SK-N-SH (cell line): ENCODE measurements around the gene ISOC2. TPM values are rescaled to one million over a fixed set of nuclear protein-coding genes. Genes with fewer than 3 reads are reported as not detected.

Source experiments
- CTCF ChIA-PET: fragments of 300-600, 350-600 bp; formaldehyde crosslinking; extraction: SDS; loops from one replicate; lab custom pipeline; 2021; lab: Yijun Ruan, JAX
- POLR2A ChIA-PET: fragments of 350-600 bp; sonication (Branson Sonifier 250); formaldehyde crosslinking; extraction: SDS; loops from one replicate; lab custom pipeline; 2020; ENCODE audit warnings: antibody characterized with exemption, inconsistent platforms; lab: Yijun Ruan, JAX
- DNase-seq: peaks from one replicate; pipeline ENCODE4 v3.0.0; 2012
- H2AFZ ChIP-seq: fragments of 200-600 bp; sonication (generic); 2 replicates; pipeline ENCODE4 v1.8.1; 2016; ENCODE audit warnings: antibody characterized with exemption, mild to moderate bottlenecking, low read depth
- H3F3A ChIP-seq: fragments of 200-600 bp; sonication (generic); replicated peaks from 2 replicates; pipeline ENCODE3; 2016; ENCODE audit warnings: antibody characterized with exemption, mild to moderate bottlenecking; ENCODE audit not compliant: insufficient read depth
- H3K27ac ChIP-seq, 2 experiments: fragments of 200-500 bp in 1 of 2; fragments of 200-600 bp in 1 of 2; sonication (Bioruptor generic) in 1 of 2; sonication (generic), shearing (Covaris generic) in 1 of 2; 2 replicates each; pipeline versions ENCODE4 v1.5.1 to v1.6.1; 2014 to 2016; ENCODE audit warnings: low read depth in 2 of 2, inconsistent platforms in 1 of 2, low read length in 1 of 2, mild to moderate bottlenecking in 1 of 2, mixed read lengths in 1 of 2
- H3K27me3 ChIP-seq: fragments of 200-600 bp; sonication (generic), shearing (Covaris generic); 2 replicates; pipeline ENCODE4 v1.6.1; 2016; ENCODE audit warnings: mixed run types; ENCODE audit not compliant: insufficient read depth
- H3K36me3 ChIP-seq, 2 experiments: fragments of 200-500 bp in 1 of 2; fragments of 200-600 bp in 1 of 2; sonication (Bioruptor generic) in 1 of 2; sonication (generic) in 1 of 2; replicated peaks in 1 of 2; 2 replicates each; pipeline versions ENCODE3 to v1.5.1; 2014 to 2016; ENCODE audit warnings: low read length in 1 of 2, mild to moderate bottlenecking in 1 of 2; ENCODE audit not compliant: insufficient read depth in 2 of 2, control insufficient read depth in 1 of 2
- H3K4me1 ChIP-seq, 2 experiments: fragments of 200-500 bp in 1 of 2; fragments of 200-600 bp in 1 of 2; sonication (Bioruptor generic) in 1 of 2; sonication (generic), shearing (Covaris generic) in 1 of 2; 2 replicates each; pipeline versions ENCODE4 v1.5.1 to v1.6.1; 2014 to 2016; ENCODE audit warnings: low read depth in 1 of 2, low read length in 1 of 2, mixed run types in 1 of 2; ENCODE audit not compliant: insufficient read depth in 2 of 2, control insufficient read depth in 1 of 2
- H3K4me2 ChIP-seq: fragments of 200-600 bp; sonication (generic), shearing (Covaris generic); 2 replicates; pipeline ENCODE4 v1.6.1; 2017; ENCODE audit warnings: mixed run types
- H3K4me3 ChIP-seq, 2 experiments: fragments of 200-500 bp in 1 of 2; fragments of 200-600 bp in 1 of 2; sonication (Bioruptor generic) in 1 of 2; sonication (generic), shearing (Covaris generic) in 1 of 2; 2 replicates each; pipeline versions ENCODE4 v1.5.1 to v1.8.1; 2014 to 2016; ENCODE audit warnings: low read depth in 2 of 2, inconsistent platforms in 1 of 2, low read length in 1 of 2, mild to moderate bottlenecking in 1 of 2, mixed read lengths in 1 of 2, moderate library complexity in 1 of 2
- H3K79me2 ChIP-seq: fragments of 200-600 bp; sonication (generic); 2 replicates; pipeline ENCODE4 v1.8.1; 2017; ENCODE audit warnings: mild to moderate bottlenecking; ENCODE audit not compliant: insufficient read depth
- H3K9ac ChIP-seq: fragments of 200-600 bp; sonication (generic); 2 replicates; pipeline ENCODE4 v1.6.1; 2017; ENCODE audit warnings: mixed run types
- H3K9me2 ChIP-seq: fragments of 200-600 bp; sonication (generic); 2 replicates; pipeline ENCODE4 v1.6.1; 2017; ENCODE audit warnings: mixed run types
- H3K9me3 ChIP-seq: fragments of 200-600 bp; sonication (generic); 2 replicates; pipeline ENCODE4 v1.6.1; 2017; ENCODE audit warnings: mixed run types, mild to moderate bottlenecking, moderate library complexity
- H4K20me1 ChIP-seq: fragments of 200-600 bp; sonication (generic); 2 replicates; pipeline ENCODE4 v1.6.1; 2017; ENCODE audit warnings: mild to moderate bottlenecking, mixed run types; ENCODE audit not compliant: insufficient read depth
- CHD2 ChIP-seq: fragments of 150-350 bp; IDR thresholded peaks from 2 replicates; pipeline ENCODE4 v1.6.1; 2018; ENCODE audit warnings: low read length; ENCODE audit not compliant: partially characterized antibody
- FOXM1 ChIP-seq: IDR thresholded peaks from 2 replicates; pipeline ENCODE4 v1.4.0; 2012; ENCODE audit warnings: low read depth, mild to moderate bottlenecking
- MXI1 ChIP-seq: IDR thresholded peaks from 2 replicates; pipeline ENCODE4 v1.6.1; 2012; ENCODE audit warnings: mild to moderate bottlenecking, low read depth, low read length, improper control_type of control experiment
- NFIC ChIP-seq: IDR thresholded peaks from 2 replicates; pipeline ENCODE4 v1.4.0; 2012; ENCODE audit warnings: borderline replicate concordance
- NRF1 ChIP-seq: IDR thresholded peaks from 2 replicates; pipeline ENCODE4 v1.6.1; 2012; ENCODE audit warnings: low read depth, mild to moderate bottlenecking, low read length
- POLR2AphosphoS5 ChIP-seq: IDR thresholded peaks from 2 replicates; pipeline ENCODE4 v1.6.1; 2012; ENCODE audit warnings: low read depth, low read length
- RXRA ChIP-seq: IDR thresholded peaks from 2 replicates; pipeline ENCODE4 v1.4.0; 2012; ENCODE audit warnings: low read depth, mild to moderate bottlenecking, borderline replicate concordance
- SMC3 ChIP-seq: IDR thresholded peaks from 2 replicates; pipeline ENCODE4 v1.6.1; 2012; ENCODE audit warnings: low read depth, low read length, improper control_type of control experiment
- TAF1 ChIP-seq: IDR thresholded peaks from 2 replicates; pipeline ENCODE4 v1.6.1; 2012; ENCODE audit warnings: low read depth, mild to moderate bottlenecking, low read length, moderate library complexity, borderline replicate concordance
- USF2 ChIP-seq: fragments of 150-350 bp; IDR thresholded peaks from 2 replicates; pipeline ENCODE4 v1.6.1; 2017; ENCODE audit warnings: antibody characterized with exemption, low read length, low read depth, borderline replicate concordance
- YY1 ChIP-seq: IDR thresholded peaks from 2 replicates; pipeline ENCODE4 v1.4.0; 2012; ENCODE audit warnings: low read depth, mild to moderate bottlenecking
- ZBTB33 ChIP-seq: IDR thresholded peaks from 2 replicates; pipeline ENCODE4 v1.4.0; 2012; ENCODE audit warnings: low read depth, borderline replicate concordance
- WGBS: methylation state at CpG from one replicate; pipeline ENCODE4 v1.1.6; 2017; ENCODE audit warnings: low lambda C conversion rate; 5-methylcytosine and 5-hydroxymethylcytosine counted together
- polyA plus RNA-seq, 3 experiments: library from polyadenylated mRNA; depleted of rRNA; stranded (reverse); fragments of >200 nt; gene quantifications; 2 replicates each; pipeline ENCODE4 v1.2.3, GENCODE V29; 2012
- TF ChIP-seq, protein P1 (sequence below): IDR thresholded peaks from 2 replicates; pipeline ENCODE4; 2012
- TF ChIP-seq, protein P2 (sequence below): fragments of 150-350 bp; IDR thresholded peaks from 2 replicates; pipeline ENCODE4 v1.6.1; 2016; ENCODE audit warnings: mild to moderate bottlenecking, low read depth, low read length
- TF ChIP-seq, protein P3 (sequence below): IDR thresholded peaks from 2 replicates; pipeline ENCODE4 v1.4.0; 2012; ENCODE audit warnings: low read depth, borderline replicate concordance
- TF ChIP-seq, protein P4 (sequence below): IDR thresholded peaks from 2 replicates; pipeline ENCODE4 v1.4.0; 2012; ENCODE audit warnings: low read depth
- TF ChIP-seq, protein P5 (sequence below): fragments of 200-600 bp; sonication (generic); IDR thresholded peaks from 2 replicates; pipeline ENCODE4 v1.6.1; 2017; ENCODE audit warnings: antibody characterized with exemption, mild to moderate bottlenecking, moderate library complexity

The ISOC2 gene
- polyA plus RNA-seq, 1 of the 3 experiments (the other 2 are of a cell fraction) = 65.4 TPM

- peak; percentile 24 for TF ChIP-seq POLR2AphosphoS5
- TF ChIP-seq, protein P1, sequence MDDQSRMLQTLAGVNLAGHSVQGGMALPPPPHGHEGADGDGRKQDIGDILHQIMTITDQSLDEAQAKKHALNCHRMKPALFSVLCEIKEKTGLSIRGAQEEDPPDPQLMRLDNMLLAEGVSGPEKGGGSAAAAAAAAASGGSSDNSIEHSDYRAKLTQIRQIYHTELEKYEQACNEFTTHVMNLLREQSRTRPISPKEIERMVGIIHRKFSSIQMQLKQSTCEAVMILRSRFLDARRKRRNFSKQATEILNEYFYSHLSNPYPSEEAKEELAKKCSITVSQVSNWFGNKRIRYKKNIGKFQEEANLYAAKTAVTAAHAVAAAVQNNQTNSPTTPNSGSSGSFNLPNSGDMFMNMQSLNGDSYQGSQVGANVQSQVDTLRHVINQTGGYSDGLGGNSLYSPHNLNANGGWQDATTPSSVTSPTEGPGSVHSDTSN = peak; percentile 67
- TF ChIP-seq, protein P2, sequence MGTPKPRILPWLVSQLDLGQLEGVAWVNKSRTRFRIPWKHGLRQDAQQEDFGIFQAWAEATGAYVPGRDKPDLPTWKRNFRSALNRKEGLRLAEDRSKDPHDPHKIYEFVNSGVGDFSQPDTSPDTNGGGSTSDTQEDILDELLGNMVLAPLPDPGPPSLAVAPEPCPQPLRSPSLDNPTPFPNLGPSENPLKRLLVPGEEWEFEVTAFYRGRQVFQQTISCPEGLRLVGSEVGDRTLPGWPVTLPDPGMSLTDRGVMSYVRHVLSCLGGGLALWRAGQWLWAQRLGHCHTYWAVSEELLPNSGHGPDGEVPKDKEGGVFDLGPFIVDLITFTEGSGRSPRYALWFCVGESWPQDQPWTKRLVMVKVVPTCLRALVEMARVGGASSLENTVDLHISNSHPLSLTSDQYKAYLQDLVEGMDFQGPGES = no peak
- TF ChIP-seq NFIC = peak; percentile 59; the same call in 1 of the 2 replicates
Observed at GRCh38 chr19:55486971-55487923, 25.8 kb upstream of the ISOC2 start (continued).

DNA sequence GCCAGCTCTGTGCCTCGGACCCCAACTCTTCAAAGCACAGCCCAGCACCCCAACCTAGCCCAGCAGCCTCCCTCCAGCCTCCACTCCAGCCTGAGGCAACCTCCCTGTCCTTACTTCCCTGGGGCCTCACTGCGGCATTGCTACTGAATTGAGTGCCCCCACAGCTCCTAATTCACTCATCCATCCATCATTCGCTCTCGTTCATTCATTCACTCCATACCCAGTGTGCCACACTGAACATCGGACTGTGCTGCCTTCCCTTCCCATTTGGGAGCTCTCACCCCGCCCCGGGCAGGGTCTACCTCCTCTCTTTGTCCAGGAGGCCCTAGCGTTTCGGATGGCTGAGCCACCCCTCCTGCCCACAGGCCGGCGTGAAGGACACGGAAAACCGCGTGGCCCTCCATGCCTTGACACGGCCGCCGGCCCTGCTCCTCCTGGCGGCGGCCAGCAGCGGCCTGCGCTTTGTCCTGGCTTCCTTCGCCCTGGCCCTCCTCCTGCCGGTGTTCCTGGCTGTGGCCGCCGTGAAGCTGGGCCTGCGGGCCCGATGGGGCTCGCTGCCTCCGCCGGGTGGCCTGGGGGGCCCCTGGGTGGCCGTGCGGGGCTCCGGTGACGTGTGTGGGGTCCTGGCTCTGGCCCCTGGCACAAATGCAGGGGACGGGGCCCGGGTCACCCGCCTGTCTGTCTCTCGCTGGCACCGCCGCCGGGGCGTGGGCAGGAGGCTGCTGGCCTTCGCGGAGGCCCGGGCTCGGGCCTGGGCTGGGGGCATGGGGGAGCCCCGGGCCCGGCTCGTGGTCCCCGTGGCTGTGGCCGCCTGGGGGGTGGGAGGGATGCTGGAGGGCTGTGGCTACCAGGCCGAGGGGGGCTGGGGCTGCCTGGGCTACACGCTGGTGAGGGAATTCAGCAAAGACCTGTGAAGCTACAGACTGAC, 24.9 kb upstream of the ISOC2 start:
- Histone ChIP-seq H3K4me1 (peaks cover 30 to 51% of the 10 kb centered on the region in 2 experiments; a peak in 3 of 4 replicates), H3K4me3 (peak overlapping the region; percentile 69 to 80)
- TF ChIP-seq, protein P3, sequence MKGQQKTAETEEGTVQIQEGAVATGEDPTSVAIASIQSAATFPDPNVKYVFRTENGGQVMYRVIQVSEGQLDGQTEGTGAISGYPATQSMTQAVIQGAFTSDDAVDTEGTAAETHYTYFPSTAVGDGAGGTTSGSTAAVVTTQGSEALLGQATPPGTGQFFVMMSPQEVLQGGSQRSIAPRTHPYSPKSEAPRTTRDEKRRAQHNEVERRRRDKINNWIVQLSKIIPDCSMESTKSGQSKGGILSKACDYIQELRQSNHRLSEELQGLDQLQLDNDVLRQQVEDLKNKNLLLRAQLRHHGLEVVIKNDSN = no peak
- TF ChIP-seq YY1 (no peak), RXRA (no peak), NRF1 (no peak), MXI1 (peak; percentile 69; the same call in 1 of the 2 replicates), SMC3 (no peak), FOXM1 (no peak), TAF1 (no peak), POLR2AphosphoS5 (peak; percentile 25; the same call in 1 of the 2 replicates), USF2 (no peak), CHD2 (no peak), ZBTB33 (no peak)
- TF ChIP-seq, protein P4, sequence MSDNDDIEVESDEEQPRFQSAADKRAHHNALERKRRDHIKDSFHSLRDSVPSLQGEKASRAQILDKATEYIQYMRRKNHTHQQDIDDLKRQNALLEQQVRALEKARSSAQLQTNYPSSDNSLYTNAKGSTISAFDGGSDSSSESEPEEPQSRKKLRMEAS = peak; percentile 89
- TF ChIP-seq, protein P5, sequence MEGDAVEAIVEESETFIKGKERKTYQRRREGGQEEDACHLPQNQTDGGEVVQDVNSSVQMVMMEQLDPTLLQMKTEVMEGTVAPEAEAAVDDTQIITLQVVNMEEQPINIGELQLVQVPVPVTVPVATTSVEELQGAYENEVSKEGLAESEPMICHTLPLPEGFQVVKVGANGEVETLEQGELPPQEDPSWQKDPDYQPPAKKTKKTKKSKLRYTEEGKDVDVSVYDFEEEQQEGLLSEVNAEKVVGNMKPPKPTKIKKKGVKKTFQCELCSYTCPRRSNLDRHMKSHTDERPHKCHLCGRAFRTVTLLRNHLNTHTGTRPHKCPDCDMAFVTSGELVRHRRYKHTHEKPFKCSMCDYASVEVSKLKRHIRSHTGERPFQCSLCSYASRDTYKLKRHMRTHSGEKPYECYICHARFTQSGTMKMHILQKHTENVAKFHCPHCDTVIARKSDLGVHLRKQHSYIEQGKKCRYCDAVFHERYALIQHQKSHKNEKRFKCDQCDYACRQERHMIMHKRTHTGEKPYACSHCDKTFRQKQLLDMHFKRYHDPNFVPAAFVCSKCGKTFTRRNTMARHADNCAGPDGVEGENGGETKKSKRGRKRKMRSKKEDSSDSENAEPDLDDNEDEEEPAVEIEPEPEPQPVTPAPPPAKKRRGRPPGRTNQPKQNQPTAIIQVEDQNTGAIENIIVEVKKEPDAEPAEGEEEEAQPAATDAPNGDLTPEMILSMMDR = peak; percentile 45
- TF ChIP-seq, all 33 proteins: peak for 4
- H4K20me1 ChIP-seq = no peaks in the 10 kb centered on the region
- peak overlapping the region; percentile 86 for H3K9ac ChIP-seq
- H3K79me2 ChIP-seq = peaks cover 14% of the 10 kb centered on the region; the same call in 1 of the 2 replicates
- H3K9me3 ChIP-seq = no peaks in the 10 kb centered on the region
- POLR2A ChIA-PET = interaction anchor here (0.5 to 2.3 kb wide), 6 partner anchors 10 to 160 kb away, joined by 3 to 11 read pairs (median 6); partner anchors contain the start of genes UBE2S and ZNF628
- H3K27me3 ChIP-seq = no peaks in the 10 kb centered on the region
- H3F3A ChIP-seq = peaks cover 29% of the 10 kb centered on the region
- WGBS = 22% methylated on average over 44 of the region's 53 CpGs
- no peak overlapping the region for H2AFZ ChIP-seq
- DNase-seq = peak; percentile 80
- CTCF ChIA-PET = interaction anchor here (0.7 to 15.1 kb wide), 19 partner anchors 9 to 345 kb away, joined by 3 to 162 read pairs (median 3); partner anchors contain the start of genes ZNF628 and ZNF865
- H3K9me2 ChIP-seq = no peaks in the 10 kb centered on the region
- H3K4me2 ChIP-seq = peak overlapping the region; percentile 91
- peaks cover 0 to 6% of the 10 kb centered on the region in 2 experiments for H3K36me3 ChIP-seq
- H3K27ac ChIP-seq = peak overlapping the region; percentile 95 to 97
